Measurements from ENCODE around the gene FGFR3.

FGFR3 gene

DNA sequence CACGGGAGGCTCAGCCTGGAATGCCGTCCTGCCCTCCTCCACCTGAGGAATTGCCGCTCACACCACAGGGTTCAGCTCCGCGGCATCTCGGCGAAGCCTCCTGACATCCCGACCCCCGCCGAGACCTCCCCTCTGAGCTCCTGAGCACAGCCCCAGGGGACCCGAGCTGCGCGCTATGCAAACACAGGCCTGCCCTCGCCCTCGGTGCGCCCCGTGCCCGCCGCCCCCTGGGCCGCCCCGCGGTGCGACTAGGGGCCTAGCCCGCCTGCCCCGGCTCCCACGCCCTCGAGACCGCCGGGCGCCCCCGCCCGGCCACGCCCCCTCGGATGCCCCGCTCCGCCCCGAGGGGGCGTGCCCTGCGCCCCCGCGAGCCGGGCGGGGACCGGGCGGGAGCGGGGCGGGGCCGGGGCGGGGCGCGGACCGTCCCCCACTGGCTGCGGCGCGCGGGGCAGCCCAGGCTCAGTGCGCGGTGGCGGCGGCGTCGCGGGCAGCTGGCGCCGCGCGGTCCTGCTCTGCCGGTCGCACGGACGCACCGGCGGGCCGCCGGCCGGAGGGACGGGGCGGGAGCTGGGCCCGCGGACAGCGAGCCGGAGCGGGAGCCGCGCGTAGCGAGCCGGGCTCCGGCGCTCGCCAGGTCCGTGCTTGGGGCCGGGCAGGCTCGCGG lies at the start of gene FGFR3:
TSS of gene FGFR3 (plus strand) at position 462 of the 664 bp plus-strand sequence. CDS start 642 bp downstream, outside the sequence.
- no peak for DNase-seq

DNA sequence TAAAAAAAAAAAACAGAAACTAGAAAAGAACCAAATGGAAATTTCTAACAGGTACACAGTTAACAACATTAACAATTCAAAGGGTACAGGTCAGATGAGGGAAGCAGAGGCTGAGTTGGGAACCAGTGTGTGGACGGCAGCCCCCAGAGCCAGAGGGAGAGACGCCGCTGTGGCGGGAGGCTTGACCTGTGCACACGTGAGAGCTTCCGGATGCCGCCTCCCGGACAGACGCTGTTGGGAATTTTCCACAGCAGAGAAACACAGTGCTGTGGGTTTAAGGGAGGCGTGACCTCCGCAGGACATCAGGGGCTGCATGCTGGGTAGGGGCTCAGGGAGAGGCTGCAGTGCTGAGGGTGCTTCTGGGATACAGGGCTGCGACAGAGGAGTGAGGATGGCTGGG lies 49.5 kb upstream of the FGFR3 start:
- DNase-seq: no peak

GRCh38 chr4:1743975-1744374 lies 49.1 kb upstream of the FGFR3 start:
- no peak for DNase-seq

GRCh38 chr4:1744552-1744951 lies 48.5 kb upstream of the FGFR3 start:
- no peak for DNase-seq

GRCh38 chr4:1745165-1745564 lies 47.9 kb upstream of the FGFR3 start:
- DNase-seq: no peak

DNA sequence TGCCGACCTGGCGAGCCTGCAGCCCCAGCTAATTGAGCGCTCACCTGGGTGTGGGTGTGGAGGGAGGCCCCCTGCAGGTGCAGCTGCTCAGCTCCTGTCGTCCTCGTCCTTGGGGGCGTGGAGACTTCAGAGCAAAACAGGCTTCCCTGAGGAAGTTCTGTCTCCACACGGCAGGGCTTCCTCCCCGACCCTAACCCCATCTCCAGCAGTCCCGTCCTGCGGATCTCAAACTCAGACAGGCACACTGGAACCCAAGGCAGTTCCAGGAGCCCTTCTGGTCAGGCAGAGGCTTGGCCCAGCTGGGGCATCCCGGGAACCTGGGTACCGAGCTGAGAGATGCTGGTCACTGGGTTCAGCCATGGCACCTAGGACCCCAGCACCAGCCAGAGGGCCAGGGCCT lies 47.4 kb upstream of the FGFR3 start:
- DNase-seq: no peak

DNA sequence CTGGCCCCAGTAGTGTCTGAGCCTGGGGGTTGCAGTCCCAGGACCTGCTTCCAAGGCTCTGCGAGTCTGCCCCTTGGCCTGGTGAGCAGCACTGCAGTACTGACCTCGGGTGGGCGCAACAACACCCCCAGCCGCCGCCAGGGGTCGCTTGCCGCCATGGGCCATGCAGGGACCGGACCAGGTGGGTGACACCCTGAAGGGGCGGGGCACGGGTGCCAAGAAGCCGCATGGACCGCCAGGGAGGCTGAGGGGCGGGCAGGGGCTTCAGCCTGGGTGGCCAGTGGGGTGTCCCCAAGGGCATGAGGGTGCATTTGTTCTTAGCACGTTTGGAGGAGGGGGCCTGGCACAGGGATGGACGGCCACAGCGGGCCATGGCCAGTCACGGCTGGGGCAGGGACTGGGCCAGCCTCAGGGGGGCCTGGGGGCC lies 46.8 kb upstream of the FGFR3 start:
- peak; percentile 34 for DNase-seq

DNA sequence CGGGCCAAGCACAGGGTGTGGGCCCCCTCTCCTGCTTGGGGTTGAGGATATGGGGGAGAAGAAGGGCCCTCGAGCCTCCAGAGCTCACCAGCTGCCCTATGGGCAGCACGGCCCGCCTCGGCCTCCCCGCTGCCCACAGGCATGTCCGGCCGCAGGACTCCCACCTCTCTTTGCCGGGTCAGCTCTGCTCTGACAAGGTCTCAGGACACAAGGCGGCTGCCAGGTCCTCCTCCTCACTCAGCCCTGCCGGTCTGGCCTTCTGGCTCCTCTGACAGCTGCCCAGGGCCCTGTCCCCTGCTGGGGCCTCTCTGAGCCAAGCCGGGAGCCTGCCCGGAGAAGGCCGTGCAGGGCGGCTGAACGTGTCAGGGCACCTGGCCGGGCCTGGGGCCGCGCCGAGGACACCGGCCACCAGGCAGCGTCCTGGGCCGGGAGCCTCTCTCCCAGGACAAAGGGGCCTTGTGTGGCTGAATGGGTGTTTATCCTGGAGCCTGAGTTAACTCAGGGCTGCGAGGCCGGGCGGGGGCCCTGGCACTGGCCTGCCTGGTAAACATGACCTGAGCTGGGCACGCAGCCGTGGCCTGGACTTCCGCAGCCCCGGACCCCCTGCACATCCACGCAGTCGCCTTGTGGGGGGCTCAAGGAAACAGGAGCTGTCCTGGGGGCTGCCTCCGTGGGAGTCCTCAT lies 46.0 kb upstream of the FGFR3 start:
- no peak for DNase-seq

- DNase-seq: no peak
Measured at GRCh38 chr4:1747603-1747967, 45.5 kb upstream of the FGFR3 start.

DNA sequence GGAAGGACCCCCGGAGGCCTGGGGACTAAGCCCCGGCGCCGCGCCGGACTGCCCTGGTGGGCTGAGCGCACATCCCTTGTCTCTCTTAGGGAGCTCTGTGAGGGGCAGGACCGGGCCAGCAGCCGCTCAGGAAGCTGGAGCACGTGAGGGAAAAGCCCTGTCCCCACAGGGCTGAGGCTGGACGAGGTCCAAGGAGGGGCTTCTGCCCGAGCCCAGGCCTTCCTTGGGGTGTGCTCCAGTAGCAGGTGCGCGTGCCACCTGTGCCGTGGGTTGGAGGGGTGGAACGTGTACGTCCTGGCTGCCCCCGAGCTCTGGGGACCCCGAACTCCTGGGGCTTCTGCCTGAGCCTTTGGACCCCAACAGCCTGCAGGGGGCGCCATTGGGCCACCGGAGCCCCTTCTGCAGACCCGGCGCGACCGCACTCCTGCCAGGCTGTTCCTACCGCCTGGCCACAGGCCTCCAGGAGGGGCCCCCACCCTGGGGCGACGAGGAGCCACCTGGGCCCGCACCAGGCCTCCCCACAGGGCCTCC lies 44.6 kb upstream of the FGFR3 start:
- peak; percentile 27 for DNase-seq

DNA sequence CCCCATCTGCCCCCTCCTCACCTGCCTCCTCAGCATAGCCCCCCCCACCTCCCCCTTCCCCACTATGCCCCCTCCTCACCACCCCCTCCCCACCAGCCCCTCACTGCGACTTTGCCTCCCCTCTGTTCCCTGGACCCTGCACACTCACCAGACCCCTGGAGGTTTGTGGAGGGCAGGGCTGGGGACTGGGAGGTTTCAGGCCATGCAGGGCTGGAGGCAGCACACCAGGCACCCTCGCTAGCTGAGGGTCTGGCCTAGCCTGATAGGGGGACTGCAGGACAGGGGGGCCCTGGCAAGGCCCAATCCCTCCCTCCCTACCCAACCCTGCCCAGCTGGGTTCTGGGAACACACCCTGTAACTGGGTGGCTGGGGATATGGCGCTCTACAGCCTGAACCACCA lies 43.7 kb upstream of the FGFR3 start:
- no peak for DNase-seq

- DNase-seq: no peak
Measured at GRCh38 chr4:1749826-1750225, 43.3 kb upstream of the FGFR3 start.

GRCh38 chr4:1750381-1751154 lies 42.5 kb upstream of the FGFR3 start:
- no peak for DNase-seq

- DNase-seq: no peak
Measured at GRCh38 chr4:1751155-1751918, 41.8 kb upstream of the FGFR3 start.

DNA sequence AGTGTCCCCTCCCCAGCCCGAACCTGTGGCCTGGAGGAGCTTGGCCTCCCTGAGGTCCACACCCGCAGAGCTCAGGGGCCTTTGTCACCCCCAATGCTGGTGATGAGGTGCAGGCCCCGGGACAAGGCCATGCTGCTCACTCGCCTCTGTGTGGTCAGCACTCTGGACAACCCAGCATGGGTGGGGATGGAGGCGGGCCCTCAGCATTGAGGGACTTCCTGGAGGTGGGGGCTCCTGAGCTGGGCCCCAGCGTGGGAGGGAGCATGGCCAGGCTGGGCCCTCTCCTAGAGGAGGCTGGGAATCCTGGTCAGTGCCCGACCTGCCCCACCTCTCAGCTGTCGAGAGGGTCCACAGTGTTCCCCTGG lies 41.2 kb upstream of the FGFR3 start:
- DNase-seq: no peak

DNA sequence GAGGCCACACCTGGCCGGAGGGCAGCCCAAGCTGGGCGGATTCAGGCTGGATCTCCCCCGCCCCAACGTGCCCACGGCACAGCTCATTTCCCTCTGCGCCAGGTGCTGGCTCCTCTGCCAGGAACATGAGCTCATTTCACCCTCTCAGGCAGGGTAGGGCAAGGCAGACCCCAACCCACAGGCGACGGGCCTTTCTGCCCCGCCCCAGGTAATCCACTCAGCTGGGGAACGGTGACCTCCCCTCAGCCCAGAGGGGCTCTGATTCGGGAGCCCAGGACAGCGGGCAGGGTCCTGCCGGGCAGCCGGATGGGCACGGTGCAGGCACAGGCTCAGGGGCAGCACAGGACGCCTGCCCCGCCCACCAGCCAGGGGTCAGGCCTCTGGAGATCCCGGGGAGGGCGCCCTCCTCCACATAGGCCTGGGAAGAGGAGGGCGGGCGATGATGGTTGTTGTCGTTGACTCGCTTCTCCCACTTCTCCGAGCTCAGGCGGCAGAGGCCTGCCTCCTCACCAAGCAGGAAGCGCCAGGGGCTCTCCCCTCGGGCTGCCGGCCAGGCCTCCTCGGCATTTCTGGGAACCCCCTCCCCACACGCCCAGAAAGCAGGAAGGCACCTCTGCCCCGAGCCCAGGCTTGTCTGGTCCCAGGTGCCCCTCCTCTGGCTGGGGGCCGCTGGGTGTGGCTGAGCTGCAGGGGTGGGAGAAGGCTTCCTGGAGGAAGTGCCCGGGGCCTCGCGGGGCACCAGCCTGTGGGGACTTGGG lies 40.6 kb upstream of the FGFR3 start:
- DNase-seq: no peak

DNA sequence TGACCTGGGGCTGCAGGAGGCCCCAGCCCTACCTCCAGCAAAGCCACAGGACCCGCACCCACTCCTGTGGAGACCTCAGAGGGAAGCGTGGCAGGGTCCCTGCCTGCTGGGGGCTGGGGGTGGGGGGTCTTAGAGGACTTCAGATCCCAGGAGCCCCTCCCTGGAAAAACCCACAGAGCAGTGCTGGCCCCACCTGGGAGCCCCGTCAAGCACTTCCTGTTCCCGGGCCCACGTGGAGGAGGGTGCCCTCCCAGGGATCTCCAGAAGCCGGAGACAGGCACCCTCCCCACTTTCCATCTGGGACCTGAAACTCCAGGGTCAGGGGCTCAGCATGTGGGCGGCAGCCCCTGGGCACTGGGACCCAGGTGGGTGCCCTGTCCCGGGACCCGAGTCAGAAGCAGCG lies 39.8 kb upstream of the FGFR3 start:
- no peak for DNase-seq

GRCh38 chr4:1753697-1754311 lies 39.3 kb upstream of the FGFR3 start:
- DNase-seq: no peak

GRCh38 chr4:1754336-1754735 lies 38.8 kb upstream of the FGFR3 start:
- DNase-seq: no peak

DNA sequence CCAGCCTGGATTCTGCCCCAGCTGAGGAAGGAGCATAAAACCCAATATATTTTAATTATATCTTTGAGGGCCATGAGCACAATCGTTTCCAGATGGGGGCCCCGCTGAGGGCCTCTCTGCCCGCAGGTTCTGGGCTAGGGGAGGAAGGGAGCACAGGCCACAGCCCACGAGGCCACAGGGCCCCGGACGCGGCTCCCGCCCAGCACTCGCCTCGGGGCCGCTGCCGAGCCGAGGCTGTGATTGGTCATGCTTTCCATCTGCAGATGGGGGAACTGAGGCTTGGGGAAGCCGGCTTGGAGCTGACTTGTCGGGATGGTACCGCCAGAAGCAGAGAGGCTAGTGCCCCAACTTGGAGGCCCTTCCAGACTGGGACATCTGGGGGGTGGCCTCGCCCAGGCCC lies 37.8 kb upstream of the FGFR3 start:
- no peak for DNase-seq

- no peak for DNase-seq
Measured at GRCh38 chr4:1756079-1756478, 37.0 kb upstream of the FGFR3 start.

Measured in HCEC 1CT (cell line).